Stomach (tissue), 4 donors: ENCODE measurements around the gene SUN5.

Source experiments
- EP300 ChIP-seq: sonication (generic); formaldehyde crosslinking; IDR thresholded peaks from one replicate; pipeline ENCODE4 v1.6.1; 2017; ENCODE audit warnings: antibody characterized with exemption
- POLR2A ChIP-seq, 4 donors: fragments of 450-650 bp; IDR thresholded peaks; one replicate each; pipeline ENCODE4 v1.6.1; 2016; ENCODE audit warnings: antibody characterized with exemption in 4 of 4, control low read depth in 2 of 4, mild to moderate bottlenecking in 1 of 4, moderate library complexity in 1 of 4
- POLR2AphosphoS5 ChIP-seq, 3 donors: sonication (generic); formaldehyde crosslinking; IDR thresholded peaks; one replicate each; pipeline ENCODE4 v1.6.1; 2016; ENCODE audit warnings: antibody characterized with exemption in 3 of 3
- TF ChIP-seq, protein P1 (sequence below), 7 experiments: fragments of 450-650 bp in 4 of 7; fragments of 200-600 bp in 3 of 7; sonication (generic) in 3 of 7; IDR thresholded peaks; one replicate each; pipeline ENCODE4 v1.5.1; 2016 to 2019; ENCODE audit warnings: antibody characterized with exemption in 7 of 7, control low read depth in 2 of 7, mild to moderate bottlenecking in 1 of 7

DNA sequence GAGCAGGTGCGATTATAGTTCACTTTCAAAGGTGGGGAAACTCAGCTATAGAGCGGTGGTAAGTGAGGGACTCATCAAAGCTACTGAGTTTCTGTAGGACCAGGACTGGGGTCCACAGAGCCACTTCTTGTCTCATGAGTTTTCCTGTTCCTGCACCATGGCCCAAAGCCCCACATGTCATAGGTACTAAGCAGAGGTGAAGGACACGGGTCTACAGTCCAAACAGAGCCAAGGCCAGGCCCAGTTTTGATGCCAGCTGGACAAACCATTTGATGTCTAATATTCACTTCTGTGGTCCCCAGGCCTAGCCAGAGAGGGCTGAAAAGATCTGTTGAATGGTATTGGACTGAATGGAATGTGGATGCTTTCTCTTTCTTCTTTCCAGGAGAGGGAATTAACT, 38.2 kb upstream of the SUN5 start:
- no peak for TF ChIP-seq EP300
- TF ChIP-seq, protein P1, sequence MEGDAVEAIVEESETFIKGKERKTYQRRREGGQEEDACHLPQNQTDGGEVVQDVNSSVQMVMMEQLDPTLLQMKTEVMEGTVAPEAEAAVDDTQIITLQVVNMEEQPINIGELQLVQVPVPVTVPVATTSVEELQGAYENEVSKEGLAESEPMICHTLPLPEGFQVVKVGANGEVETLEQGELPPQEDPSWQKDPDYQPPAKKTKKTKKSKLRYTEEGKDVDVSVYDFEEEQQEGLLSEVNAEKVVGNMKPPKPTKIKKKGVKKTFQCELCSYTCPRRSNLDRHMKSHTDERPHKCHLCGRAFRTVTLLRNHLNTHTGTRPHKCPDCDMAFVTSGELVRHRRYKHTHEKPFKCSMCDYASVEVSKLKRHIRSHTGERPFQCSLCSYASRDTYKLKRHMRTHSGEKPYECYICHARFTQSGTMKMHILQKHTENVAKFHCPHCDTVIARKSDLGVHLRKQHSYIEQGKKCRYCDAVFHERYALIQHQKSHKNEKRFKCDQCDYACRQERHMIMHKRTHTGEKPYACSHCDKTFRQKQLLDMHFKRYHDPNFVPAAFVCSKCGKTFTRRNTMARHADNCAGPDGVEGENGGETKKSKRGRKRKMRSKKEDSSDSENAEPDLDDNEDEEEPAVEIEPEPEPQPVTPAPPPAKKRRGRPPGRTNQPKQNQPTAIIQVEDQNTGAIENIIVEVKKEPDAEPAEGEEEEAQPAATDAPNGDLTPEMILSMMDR (IDR thresholded peaks at IDR 0.05), result no peak
- no peak for TF ChIP-seq POLR2AphosphoS5 (IDR thresholded peaks at IDR 0.05)
- no peak for TF ChIP-seq POLR2A (IDR thresholded peaks at IDR 0.05)
